ENCODE data around the gene FDX1.
A peak's percentile ranks its signal among the peaks of the same experiment; 100 is the strongest.

Gene FDX1

DNA sequence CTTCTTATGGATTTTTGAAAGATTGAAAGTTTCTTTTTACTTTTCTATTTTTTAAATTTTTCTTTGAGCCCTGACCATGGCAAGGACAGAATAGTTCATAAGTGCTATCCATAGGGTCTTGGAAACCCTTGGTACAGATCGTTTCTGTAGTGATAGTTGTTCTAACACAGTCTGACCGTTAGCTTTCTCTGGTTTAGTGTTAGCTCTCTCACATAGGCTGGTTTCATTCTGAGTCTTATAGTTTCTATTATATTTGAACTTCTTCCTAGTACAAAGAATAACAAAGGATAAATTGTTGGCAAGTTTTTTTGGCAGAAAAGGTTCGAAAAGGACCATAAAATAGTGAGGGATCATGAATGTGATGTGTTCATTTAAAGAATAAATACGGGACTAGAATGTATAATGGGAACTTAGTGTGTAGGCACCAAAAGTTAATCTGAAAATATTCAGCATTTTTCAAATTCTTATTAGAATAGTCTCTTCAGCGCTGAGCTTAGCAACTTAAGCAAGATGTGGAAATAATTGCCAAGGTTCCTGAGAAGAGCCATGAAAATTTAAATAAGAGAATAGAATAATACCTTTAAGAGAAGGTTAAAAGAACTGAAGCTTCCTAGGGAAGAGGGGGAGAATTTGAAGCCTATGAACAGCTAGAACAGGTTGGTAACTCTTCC is 24.1 kb downstream of the FDX1 start:
- no CpG with 5 or more reads among the region's 5 CpGs for WGBS, 2 donors (ENCODE audit: extremely low coverage in 2 of 2, insufficient read length in 2 of 2, insufficient replicate concordance in 1 of 2)
- no peak overlapping the region for H2AFZ ChIP-seq (ENCODE audit: low read length)
- DNase-seq (ENCODE audit: low spot score), result no peak

DNA sequence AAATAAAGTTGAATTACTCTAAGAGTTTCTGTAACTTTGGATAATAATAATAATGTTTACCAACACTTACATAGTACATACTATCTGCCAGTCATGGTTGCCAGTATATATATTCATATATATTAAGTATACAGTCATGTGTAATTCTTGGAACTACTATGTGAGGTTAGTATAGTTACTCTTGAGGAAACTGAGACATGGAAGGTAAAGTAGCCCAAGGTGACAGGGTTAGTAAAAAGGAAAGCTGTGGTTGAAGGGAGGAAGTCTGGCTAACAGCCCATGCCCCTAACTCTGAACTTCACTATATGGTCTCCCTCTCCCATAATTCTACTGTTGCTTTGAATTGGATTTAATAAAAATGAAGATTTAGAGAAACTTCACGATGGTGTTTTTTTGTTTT is 24.9 kb downstream of the FDX1 start:
- no peak overlapping the region for H2AK5ac ChIP-seq (ENCODE audit: low read depth, low read length)
- H4K91ac ChIP-seq (ENCODE audit: low read depth, low read length, poor library complexity), result no peak overlapping the region
- no peak overlapping the region for H2AFZ ChIP-seq (ENCODE audit: low read length)
- no peaks in the 10 kb centered on the region for H3K27me3 ChIP-seq (ENCODE audit: control insufficient read depth in 3 of 3, insufficient read depth in 3 of 3, low read depth in 1 of 3, low read length in 3 of 3)
- H2BK5ac ChIP-seq (ENCODE audit: low read length), result no peak overlapping the region
- H3K27ac ChIP-seq (replicated peaks; ENCODE audit: low read length), result no peak overlapping the region
- no peak overlapping the region for H3K14ac ChIP-seq (ENCODE audit: low read length)
- no peaks in the 10 kb centered on the region for H3K4me1 ChIP-seq (ENCODE audit: control insufficient read depth in 2 of 2, insufficient read depth in 1 of 2, low read depth in 1 of 2, low read length in 2 of 2)
- no peak overlapping the region for H4K8ac ChIP-seq (ENCODE audit: low read depth, low read length)
- H2BK12ac ChIP-seq (ENCODE audit: low read length), result no peak overlapping the region
- no peak overlapping the region for H3K23ac ChIP-seq (ENCODE audit: low read depth, low read length, poor library complexity)
- peaks cover 2 to 9% of the 10 kb centered on the region in 2 donors for H3K9me3 ChIP-seq (replicated peaks in 1 of 2; ENCODE audit: control insufficient read depth in 2 of 2, insufficient read depth in 1 of 2, low read depth in 1 of 2, low read length in 2 of 2)
- H3K4ac ChIP-seq (ENCODE audit: low read length), result no peak overlapping the region
- H2BK120ac ChIP-seq (ENCODE audit: low read depth, low read length), result no peak overlapping the region
- no peak for DNase-seq (ENCODE audit: low spot score)
- 89% methylated on average over 1 of the region's 1 CpG; no CpG with 5 or more reads in 1 of the 2 donors for WGBS, 2 donors (ENCODE audit: extremely low coverage in 2 of 2, insufficient read length in 2 of 2, insufficient replicate concordance in 1 of 2)
- H3K4me2 ChIP-seq (ENCODE audit: insufficient read depth, low read length, poor library complexity, severe bottlenecking), result no peak overlapping the region
- H2BK15ac ChIP-seq (ENCODE audit: low read length), result no peak overlapping the region
- H3K9ac ChIP-seq (ENCODE audit: low read depth, low read length, poor library complexity), result no peak overlapping the region
- peaks cover 0 to 23% of the 10 kb centered on the region in 2 donors for H3K36me3 ChIP-seq (replicated peaks in 1 of 2; ENCODE audit: control insufficient read depth in 2 of 2, insufficient read depth in 2 of 2, low read length in 2 of 2)
- no peaks in the 10 kb centered on the region for H3K79me1 ChIP-seq (ENCODE audit: low read depth, low read length)
- H3K18ac ChIP-seq (ENCODE audit: low read length), result no peak overlapping the region
- no peak overlapping the region for H3K4me3 ChIP-seq (ENCODE audit: low read length in 2 of 2)

More for the DNA sequence above, 24.1 kb downstream of the FDX1 start:
- Histone ChIP-seq H3K4me3 (ENCODE audit: low read length in 2 of 2) (no peak overlapping the region), H2AK5ac (ENCODE audit: low read depth, low read length) (no peak overlapping the region), H2BK120ac (ENCODE audit: low read depth, low read length) (no peak overlapping the region), H3K9me3 (replicated peaks in 1 of 2; ENCODE audit: control insufficient read depth in 2 of 2, insufficient read depth in 1 of 2, low read depth in 1 of 2, low read length in 2 of 2) (peaks cover 2 to 9% of the 10 kb centered on the region in 2 donors), H4K8ac (ENCODE audit: low read depth, low read length) (no peak overlapping the region), H3K23ac (ENCODE audit: low read depth, low read length, poor library complexity) (no peak overlapping the region), H3K27me3 (ENCODE audit: control insufficient read depth in 3 of 3, insufficient read depth in 3 of 3, low read depth in 1 of 3, low read length in 3 of 3) (no peaks in the 10 kb centered on the region), H2BK15ac (ENCODE audit: low read length) (no peak overlapping the region), H3K4me1 (ENCODE audit: control insufficient read depth in 2 of 2, insufficient read depth in 1 of 2, low read depth in 1 of 2, low read length in 2 of 2) (no peaks in the 10 kb centered on the region), H3K4me2 (ENCODE audit: insufficient read depth, low read length, poor library complexity, severe bottlenecking) (no peak overlapping the region), H3K79me1 (ENCODE audit: low read depth, low read length) (no peaks in the 10 kb centered on the region), H3K4ac (ENCODE audit: low read length) (no peak overlapping the region), H4K91ac (ENCODE audit: low read depth, low read length, poor library complexity) (no peak overlapping the region), H3K14ac (ENCODE audit: low read length) (no peak overlapping the region), H3K9ac (ENCODE audit: low read depth, low read length, poor library complexity) (no peak overlapping the region), H3K18ac (ENCODE audit: low read length) (no peak overlapping the region), H2BK12ac (ENCODE audit: low read length) (no peak overlapping the region), H3K36me3 (replicated peaks in 1 of 2; ENCODE audit: control insufficient read depth in 2 of 2, insufficient read depth in 2 of 2, low read length in 2 of 2) (peaks cover 0 to 21% of the 10 kb centered on the region in 2 donors), H2BK5ac (ENCODE audit: low read length) (no peak overlapping the region), H3K27ac (replicated peaks; ENCODE audit: low read length) (no peak overlapping the region)

DNA sequence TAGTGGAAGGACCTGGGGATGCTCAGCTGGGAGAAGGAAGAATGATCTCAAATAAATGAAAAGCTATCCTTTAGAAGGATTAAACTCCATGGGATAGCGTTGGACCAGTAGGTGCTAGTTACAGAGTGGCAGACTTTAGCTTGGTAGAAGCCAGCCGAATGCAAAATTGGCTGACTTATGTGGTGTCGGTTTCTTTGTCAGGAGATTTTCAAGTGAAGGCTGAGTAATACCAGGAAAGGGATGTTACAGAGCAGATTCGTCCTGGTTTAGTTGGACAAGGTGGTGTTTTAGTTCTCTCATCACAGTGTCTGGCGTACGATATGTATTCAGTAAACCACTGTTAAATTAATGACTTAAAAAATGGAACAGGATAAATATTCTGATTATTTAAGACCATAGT is 26.0 kb downstream of the FDX1 start:
- no peak overlapping the region for H3K4me3 ChIP-seq (ENCODE audit: low read length in 2 of 2)
- no peak overlapping the region for H3K4ac ChIP-seq (ENCODE audit: low read length)
- H2BK12ac ChIP-seq (ENCODE audit: low read length), result no peak overlapping the region
- H3K9me3 ChIP-seq (replicated peaks in 1 of 2; ENCODE audit: control insufficient read depth in 2 of 2, insufficient read depth in 1 of 2, low read depth in 1 of 2, low read length in 2 of 2), result peaks cover 0 to 3% of the 10 kb centered on the region in 2 donors
- H3K23ac ChIP-seq (ENCODE audit: low read depth, low read length, poor library complexity), result no peak overlapping the region
- no peak overlapping the region for H3K9ac ChIP-seq (ENCODE audit: low read depth, low read length, poor library complexity)
- H3K18ac ChIP-seq (ENCODE audit: low read length), result no peak overlapping the region
- H3K4me2 ChIP-seq (ENCODE audit: insufficient read depth, low read length, poor library complexity, severe bottlenecking), result no peak overlapping the region
- H3K27me3 ChIP-seq (ENCODE audit: control insufficient read depth in 3 of 3, insufficient read depth in 3 of 3, low read depth in 1 of 3, low read length in 3 of 3), result no peaks in the 10 kb centered on the region
- no peaks in the 10 kb centered on the region for H3K4me1 ChIP-seq (ENCODE audit: control insufficient read depth in 2 of 2, insufficient read depth in 1 of 2, low read depth in 1 of 2, low read length in 2 of 2)
- no peak overlapping the region for H2BK15ac ChIP-seq (ENCODE audit: low read length)
- H3K36me3 ChIP-seq (replicated peaks in 1 of 2; ENCODE audit: control insufficient read depth in 2 of 2, insufficient read depth in 2 of 2, low read length in 2 of 2), result peaks cover 0 to 30% of the 10 kb centered on the region in 2 donors
- no peak overlapping the region for H2AK5ac ChIP-seq (ENCODE audit: low read depth, low read length)
- H3K79me1 ChIP-seq (ENCODE audit: low read depth, low read length), result no peaks in the 10 kb centered on the region
- DNase-seq (ENCODE audit: low spot score), result no peak
- H2BK120ac ChIP-seq (ENCODE audit: low read depth, low read length), result no peak overlapping the region
- H3K14ac ChIP-seq (ENCODE audit: low read length), result no peak overlapping the region
- H3K27ac ChIP-seq (replicated peaks; ENCODE audit: low read length), result no peak overlapping the region
- H2BK5ac ChIP-seq (ENCODE audit: low read length), result no peak overlapping the region
- H4K8ac ChIP-seq (ENCODE audit: low read depth, low read length), result no peak overlapping the region
- H4K91ac ChIP-seq (ENCODE audit: low read depth, low read length, poor library complexity), result no peak overlapping the region
- WGBS, 2 donors (ENCODE audit: extremely low coverage in 2 of 2, insufficient read length in 2 of 2, insufficient replicate concordance in 1 of 2), result no CpG with 5 or more reads among the region's 6 CpGs
- no peak overlapping the region for H2AFZ ChIP-seq (ENCODE audit: low read length)

- Histone ChIP-seq H2AFZ (ENCODE audit: low read length) (no peak overlapping the region), H2AK5ac (ENCODE audit: low read depth, low read length) (no peak overlapping the region), H2BK12ac (ENCODE audit: low read length) (no peak overlapping the region), H3K4me1 (ENCODE audit: control insufficient read depth in 2 of 2, insufficient read depth in 1 of 2, low read depth in 1 of 2, low read length in 2 of 2) (no peaks in the 10 kb centered on the region), H2BK15ac (ENCODE audit: low read length) (no peak overlapping the region), H4K8ac (ENCODE audit: low read depth, low read length) (no peak overlapping the region), H3K4me3 (ENCODE audit: low read length in 2 of 2) (no peak overlapping the region), H3K4ac (ENCODE audit: low read length) (no peak overlapping the region), H3K9me3 (replicated peaks in 1 of 2; ENCODE audit: control insufficient read depth in 2 of 2, insufficient read depth in 1 of 2, low read depth in 1 of 2, low read length in 2 of 2) (no peaks in the 10 kb centered on the region), H3K23ac (ENCODE audit: low read depth, low read length, poor library complexity) (no peak overlapping the region), H4K91ac (ENCODE audit: low read depth, low read length, poor library complexity) (no peak overlapping the region), H2BK5ac (ENCODE audit: low read length) (no peak overlapping the region), H3K18ac (ENCODE audit: low read length) (no peak overlapping the region), H2BK120ac (ENCODE audit: low read depth, low read length) (no peak overlapping the region), H3K79me1 (ENCODE audit: low read depth, low read length) (no peaks in the 10 kb centered on the region), H3K36me3 (replicated peaks in 1 of 2; ENCODE audit: control insufficient read depth in 2 of 2, insufficient read depth in 2 of 2, low read length in 2 of 2) (peaks cover 0 to 37% of the 10 kb centered on the region in 2 donors), H3K4me2 (ENCODE audit: insufficient read depth, low read length, poor library complexity, severe bottlenecking) (no peak overlapping the region), H3K9ac (ENCODE audit: low read depth, low read length, poor library complexity) (no peak overlapping the region), H3K27ac (replicated peaks; ENCODE audit: low read length) (no peak overlapping the region), H3K14ac (ENCODE audit: low read length) (no peak overlapping the region), H3K27me3 (ENCODE audit: control insufficient read depth in 3 of 3, insufficient read depth in 3 of 3, low read depth in 1 of 3, low read length in 3 of 3) (no peaks in the 10 kb centered on the region)
- DNase-seq (ENCODE audit: low spot score), result peak; percentile 23
- WGBS, 2 donors (ENCODE audit: extremely low coverage in 2 of 2, insufficient read length in 2 of 2, insufficient replicate concordance in 1 of 2), result no CpG with 5 or more reads among the region's 6 CpGs
These were observed 33.4 kb downstream of the FDX1 start for GRCh38 chr11:110463153-110463552.

All from neuronal stem cell (in vitro differentiated cells).